ENCODE results near the gene SPEN. TPM values are rescaled to one million over a fixed set of nuclear protein-coding genes. Genes with fewer than 3 reads are reported as not detected.

SPEN gene
- total and polyA plus RNA-seq, 9 of the 15 experiments (the other 6 are each of a cell fraction or from before 2014, with no cell fraction given), result 5.7 to 87.5 (median 27.2) TPM

GRCh38 chr1:15799928-15800835 lies 47.3 kb upstream of the SPEN start:
- Histone ChIP-seq H3K4me3 (no peak overlapping the region), H3K27ac (ENCODE audit: extremely low read depth, low read depth, low read length) (no peak overlapping the region), H2AFZ (ENCODE audit: low read depth, low read length) (peak overlapping the region; percentile 71), H3K9me3 (replicated peaks; ENCODE audit: control insufficient read depth, insufficient read depth, low read depth, low read length) (no peaks in the 10 kb centered on the region), H3K4me2 (ENCODE audit: insufficient read depth, low read length) (peak overlapping the region; percentile 38; the same call in 1 of the 2 replicates), H3K27me3 (ENCODE audit: control insufficient read depth in 2 of 2, insufficient read depth in 2 of 2, low read length in 2 of 2) (no peaks in the 10 kb centered on the region), H3K4me1 (replicated peaks in 1 of 2; ENCODE audit: control insufficient read depth in 2 of 2, insufficient read depth in 2 of 2, low read length in 2 of 2) (peaks cover 32 to 41% of the 10 kb centered on the region in 2 experiments), H3K36me3 (ENCODE audit: control insufficient read depth, insufficient read depth, low read length) (no peaks in the 10 kb centered on the region), H3K79me2 (ENCODE audit: control insufficient read depth, insufficient read depth, low read length) (no peaks in the 10 kb centered on the region), H3K9me1 (ENCODE audit: control insufficient read depth, insufficient read depth, low read length) (peaks cover 4% of the 10 kb centered on the region), H4K20me1 (replicated peaks; ENCODE audit: control insufficient read depth, insufficient read depth, low read length) (no peaks in the 10 kb centered on the region), H3K9ac (ENCODE audit: insufficient read depth in 1 of 2, low read depth in 2 of 2, low read length in 2 of 2) (peak overlapping the region in 1 of 2 experiments; percentile 40; a peak in 2 of 4 replicates)
- in situ Hi-C loops (cut with MboI), result no loop called here
- no TSS peak for BruUV-seq (replicated peaks)
- POLR2A ChIA-PET, result interaction anchor here (0.5 to 1.2 kb wide), 6 partner anchors 19 to 367 kb away, joined by 3 to 4 read pairs (median 3); no protein-coding TSS in a partner anchor
- CTCF ChIA-PET (ENCODE audit: low intra/inter-chr PET ratio), result no interaction called here
- DNase-seq (ENCODE audit: extremely low read depth in 1 of 4, low spot score in 3 of 4) (peak; percentile 75 to 87 (median 82)), FAIRE-seq (peak; percentile 73), ATAC-seq (peak; percentile 55)
- WGBS (ENCODE audit: insufficient coverage, low coverage, missing lambda C conversion rate), result 9% methylated on average over 22 of the region's 22 CpGs
- intact Hi-C loops (cut with micrococcal nuclease), result loop anchor here (5.0 kb wide), 1 partner anchor 257 kb away; no protein-coding TSS in a partner anchor
- peak; percentile 53 for TF ChIP-seq GABPB1 (CRISPR knock-in tag; IDR thresholded peaks at IDR 0.05)
- TF ChIP-seq E2F6 (IDR thresholded peaks at IDR 0.05; ENCODE audit: borderline replicate concordance in 1 of 2, extremely low read depth in 1 of 2, insufficient read depth in 1 of 2, insufficient read length in 1 of 2, low read depth in 1 of 2, low read length in 1 of 2, poor library complexity in 1 of 2, severe bottlenecking in 1 of 2), result peak; percentile 18 to 36
- peak; percentile 84; the same call in 1 of the 2 replicates for TF ChIP-seq TCF7 (IDR thresholded peaks at IDR 0.05; ENCODE audit: borderline replicate concordance)
- no peak for TF ChIP-seq GMEB1 (CRISPR knock-in tag; IDR thresholded peaks at IDR 0.05)
- TF ChIP-seq ZNF395 (CRISPR knock-in tag; IDR thresholded peaks at IDR 0.05), result peak; percentile 48; the same call in 1 of the 2 replicates
- TF ChIP-seq GABPA (tag; conservative IDR thresholded peaks at IDR 0.05; ENCODE audit: low read depth), result peak; percentile 82
- TF ChIP-seq ZNF592 (IDR thresholded peaks at IDR 0.05), result peak; percentile 64
- TF ChIP-seq ATF3 (IDR thresholded peaks at IDR 0.05), result peak; percentile 79
- TF ChIP-seq ATF3 (CRISPR knock-in tag; conservative IDR thresholded peaks at IDR 0.05), result no peak

Data from K562 (cell line).